Heart left ventricle (tissue), 16 donors: ENCODE data around the gene SYCE1. TPM values are rescaled to one million over a fixed set of nuclear protein-coding genes. Genes with fewer than 3 reads are reported as not detected.
"Not testable (repeated sequence)": the region's sequence is repeated elsewhere in the genome, so short reads cannot be mapped to it uniquely, and the experiment has no call there.

Experiments
- ATAC-seq, 4 donors: fragments of 200-7000 bp; cut with Tn5 transposase; one replicate each; pipeline ENCODE4 v1.9.1; 2020 to 2022; ENCODE audit warnings: moderate library complexity in 4 of 4, mild to moderate bottlenecking in 3 of 4, moderate number of reproducible peaks in 1 of 4
- DNase-seq, 5 donors: peaks; one replicate each; pipeline ENCODE4 v3.0.0-alpha.2; 2020
- H3K27ac ChIP-seq, 12 donors: fragments of 200-600 bp; sonication (generic) in 4 of 12; one replicate each; pipeline versions ENCODE4 v1.5.0 to v1.8.0; 2016 to 2022; ENCODE audit warnings: mild to moderate bottlenecking in 2 of 12
- H3K27me3 ChIP-seq, 9 donors: fragments of 200-600 bp; sonication (generic) in 2 of 9; one replicate each; pipeline versions ENCODE4 v1.5.1 to v1.8.0; 2016 to 2022; ENCODE audit warnings: mild to moderate bottlenecking in 3 of 9
- H3K36me3 ChIP-seq, 9 donors: fragments of 200-600 bp; sonication (generic) in 2 of 9; one replicate each; pipeline versions ENCODE4 v1.5.0 to v1.8.0; 2018 to 2022; ENCODE audit warnings: mild to moderate bottlenecking in 2 of 9
- H3K4me1 ChIP-seq, 12 donors: fragments of 200-600 bp; sonication (generic) in 4 of 12; one replicate each; pipeline versions ENCODE4 v1.5.0 to v1.8.0; 2016 to 2022; ENCODE audit warnings: mild to moderate bottlenecking in 3 of 12
- H3K4me3 ChIP-seq, 12 donors: fragments of 200-600 bp; sonication (generic) in 4 of 12; one replicate each; pipeline versions ENCODE4 v1.5.0 to v1.8.0; 2017 to 2022; ENCODE audit warnings: mild to moderate bottlenecking in 9 of 12, moderate library complexity in 4 of 12
- H3K9me3 ChIP-seq, 12 donors: fragments of 200-600 bp; sonication (generic) in 4 of 12; one replicate each; pipeline versions ENCODE4 v1.5.0 to v1.8.0; 2016 to 2022; ENCODE audit warnings: mild to moderate bottlenecking in 1 of 12
- CTCF ChIP-seq, 12 donors: fragments of 200-600 bp; sonication (generic) in 4 of 12; IDR thresholded peaks; one replicate each; pipeline versions ENCODE4 v1.5.0 to v1.8.0; 2018 to 2022; ENCODE audit warnings: antibody characterized with exemption in 12 of 12, mild to moderate bottlenecking in 5 of 12
- POLR2A ChIP-seq, 2 donors: fragments of 450-650 bp; IDR thresholded peaks; one replicate each; pipeline ENCODE4 v1.6.1; 2017; ENCODE audit warnings: antibody characterized with exemption in 2 of 2, mild to moderate bottlenecking in 2 of 2, moderate library complexity in 2 of 2
- WGBS, 4 donors: extraction: QIAGEN DNeasy Blood & Tissue Kit in 2 of 4; methylation state at CpG; one replicate each; pipeline versions ENCODE4 v1.1.5 to v1.1.7; 2013 to 2018; 5-methylcytosine and 5-hydroxymethylcytosine counted together
- intact Hi-C, 10 donors: fragments of 100-400 bp; cut with DNase I; formaldehyde crosslinking; loops; one replicate each; pipeline versions ENCODE4 v1.11.1 to v1.14.2; 2022
- polyA plus RNA-seq, 2 donors: library from polyadenylated mRNA; stranded (reverse); fragments of 200-250 nt; gene quantifications; one replicate each; pipeline ENCODE4 v1.2.3, GENCODE V29; 2013
- total RNA-seq, 9 donors: library from RNA; depleted of rRNA in 2 of 9; stranded (reverse); fragments of >200 nt in 2 of 9; fragmentation: NEBNext Ultra II Directional in 3 of 9; extraction: Animal tissue kit (Norgen Biotek cat#: 25700) in 3 of 9; gene quantifications; one replicate each; pipeline versions ENCODE4 v1.1.0 to v1.2.4, GENCODE V29; 2016 to 2023
- donor health status: ischemic (EF 13 %, LVEDD 7.1; RV severe dilation, severe dysfunction).
- donor health status: healthy with polysubstance abuse.
- donor health status: DM: no; HTN: yes; CAD: no.
- donor health status: DM: no; HTN: no; CAD: no.
- donor health status: ischemic (EF 25% LVEDD 6.9; RV normal size, moderate dysfunction).
- donor health status: ischemic (EF 25% LVEDD 5.7; RV mildly dilated, moderate dysfunction).
- donor health status: healthy.
- donor health status: DM: yes; HTN: yes; CAD: no.
- donor health status: ischemic (EF 35%, LVEDD 5.7; RV mildly dilated, moderate dysfunction).
- donor health status: nonischemic (EF 11% LVEDD 7.7; RV severe dilation, severe dysfunction).
- donor health status: DM: yes; HTN: yes; CAD: no.
- donor health status: PGD.
- donor health status: ischemic (EF 29% LVEDD 5.4; RV normal size, mild dysfunction).
- donor health status: nonischemic (EF 23%, LVEDD 6.1; RV moderate dilation, normal function).

The SYCE1 gene
- total and polyA plus RNA-seq, 11 donors = 0.23 to 0.39 (median 0.35) TPM; not detected in 7

DNA sequence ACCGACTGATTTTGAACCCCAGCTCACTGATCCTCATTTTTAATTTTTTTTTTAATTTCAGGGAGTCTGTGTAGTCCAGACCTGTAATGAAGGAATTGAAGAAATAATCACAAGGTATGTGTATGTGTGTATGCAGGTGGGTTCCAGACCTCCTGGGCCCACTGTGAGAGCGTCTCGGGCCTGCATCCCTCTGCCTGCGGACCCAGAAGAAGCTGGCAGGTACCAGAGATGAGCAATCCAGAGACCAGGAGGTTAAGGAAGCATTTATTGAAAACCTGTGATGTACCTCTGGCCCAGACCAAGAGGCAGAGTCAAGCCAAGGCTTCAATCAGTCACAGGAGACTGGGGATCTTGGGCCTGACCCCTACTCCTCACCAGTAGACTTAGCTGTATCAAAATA, 10.8 kb downstream of the SYCE1 start:
- H3K4me3 ChIP-seq = no peak overlapping the region
- H3K4me1 ChIP-seq = no peaks in the 10 kb centered on the region
- H3K36me3 ChIP-seq = no peaks in the 10 kb centered on the region
- TF ChIP-seq CTCF (IDR thresholded peaks at IDR 0.05) (no peak), POLR2A (IDR thresholded peaks at IDR 0.05) (no peak)
- H3K9me3 ChIP-seq = peaks cover 0 to under 1% (median 0%) of the 10 kb centered on the region in 12 donors
- WGBS, 4 donors = 80 to 84% (median 82%) methylated on average over 4 of the region's 4 CpGs
- H3K27me3 ChIP-seq = peaks cover 0 to 28% (median 4%) of the 10 kb centered on the region in 9 donors
- no peak overlapping the region for H3K27ac ChIP-seq
- no peak for ATAC-seq
- no peak for DNase-seq
- intact Hi-C loops = no loop called here

DNA sequence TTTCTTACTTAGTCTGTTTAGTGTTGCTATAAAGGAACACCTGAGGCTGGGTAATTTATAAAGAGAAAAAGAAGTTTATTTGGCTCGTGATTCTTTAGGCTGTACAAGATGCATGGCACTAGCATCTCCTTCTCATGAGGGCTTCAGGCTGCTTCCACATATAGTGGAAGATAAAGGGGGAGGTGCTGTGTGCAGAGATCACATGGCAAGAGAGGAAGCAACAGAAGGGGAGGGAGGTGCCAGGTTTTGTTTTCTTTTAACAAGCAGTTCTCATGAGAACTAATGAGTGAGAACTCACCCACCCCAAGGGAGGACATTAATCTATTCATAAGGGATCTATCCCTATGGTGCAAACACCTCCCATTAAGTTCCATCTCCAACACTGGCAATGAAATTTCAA, 20.9 kb downstream of the SYCE1 start:
- DNase-seq (no peak), ATAC-seq (no peak)
- TF ChIP-seq CTCF (IDR thresholded peaks at IDR 0.05) (no peak), POLR2A (IDR thresholded peaks at IDR 0.05) (no peak)
- Histone ChIP-seq H3K4me1 (no peaks in the 10 kb centered on the region), H3K27me3 (peaks cover 0 to 21% (median 0%) of the 10 kb centered on the region in 9 donors), H3K36me3 (no peaks in the 10 kb centered on the region), H3K4me3 (no peak overlapping the region), H3K27ac (no peak overlapping the region), H3K9me3 (peaks cover 0 to 26% (median 9%) of the 10 kb centered on the region in 12 donors)
- WGBS, 4 donors = 56 to 72% (median 59%) methylated on average over 1 of the region's 1 CpG
- intact Hi-C loops = no loop called here

- H3K9me3 ChIP-seq, intact Hi-C loops, ATAC-seq, DNase-seq, H3K27ac ChIP-seq, H3K4me3 ChIP-seq, H3K36me3 ChIP-seq, H3K4me1 ChIP-seq: not testable (repeated sequence)
- WGBS, 4 donors = 27 to 53% (median 40%) methylated on average over 6 of the region's 6 CpGs
- H3K27me3 ChIP-seq = peaks cover 0 to 16% (median 0%) of the 10 kb centered on the region in 9 donors
These were observed 23.9 kb downstream of the SYCE1 start for GRCh38 chr10:133541441-133541975.

DNA sequence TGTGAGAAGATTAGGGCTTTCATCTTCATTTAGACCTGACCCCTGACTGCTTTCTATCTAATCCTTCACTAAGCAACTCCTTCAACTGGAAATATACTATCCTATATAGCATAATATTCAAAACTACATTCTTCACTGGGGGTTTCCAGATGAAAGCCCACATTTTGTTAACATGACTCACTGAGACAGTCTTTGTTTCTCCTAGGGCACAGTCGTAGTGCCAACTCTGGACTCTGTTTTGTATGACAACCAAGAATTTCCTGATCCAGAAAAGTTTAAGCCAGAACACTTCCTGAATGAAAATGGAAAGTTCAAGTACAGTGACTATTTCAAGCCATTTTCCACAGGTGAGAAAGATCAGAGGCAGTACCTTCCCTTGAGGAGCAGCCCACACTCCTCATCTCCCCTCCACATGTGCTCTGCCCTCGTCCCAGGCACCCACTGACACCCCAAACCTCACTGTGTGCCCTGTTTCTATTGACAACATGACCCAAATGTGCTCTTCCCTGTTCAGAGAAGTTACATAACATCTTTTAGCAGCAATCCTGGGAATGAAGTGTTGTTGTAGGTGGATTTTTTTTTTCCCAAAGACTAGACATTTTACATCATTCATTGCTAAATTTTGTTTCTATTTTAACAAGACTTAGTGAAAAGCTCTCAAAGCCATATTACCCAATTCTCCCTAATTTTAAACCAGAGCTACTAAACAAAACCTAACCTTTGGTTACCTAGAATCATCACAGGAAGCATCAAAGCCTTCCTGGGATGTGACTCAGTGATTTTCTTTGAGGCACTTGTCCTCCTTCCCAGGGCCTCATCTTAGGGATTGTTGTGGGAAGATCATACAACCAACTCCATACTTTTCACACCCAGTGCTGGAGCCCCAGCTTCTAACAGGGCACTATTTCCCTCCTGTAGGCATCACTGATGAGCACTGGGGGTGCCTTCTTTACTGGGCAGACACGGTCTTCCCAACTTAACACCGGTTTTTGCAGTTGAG, 27.5 kb downstream of the SYCE1 start:
- H3K27me3 ChIP-seq = peaks cover 0 to 22% (median 0%) of the 10 kb centered on the region in 9 donors
- H3K9me3 ChIP-seq = no peaks in the 10 kb centered on the region
- 51 to 83% (median 71%) methylated on average over 4 of the region's 4 CpGs for WGBS, 4 donors
- intact Hi-C loops = no loop called here
- no peak for DNase-seq
- TF ChIP-seq CTCF (IDR thresholded peaks at IDR 0.05) (no peak), POLR2A (IDR thresholded peaks at IDR 0.05) (no peak)
- no peak overlapping the region for H3K27ac ChIP-seq
- no peaks in the 10 kb centered on the region for H3K4me1 ChIP-seq
- H3K4me3 ChIP-seq = no peak overlapping the region
- ATAC-seq = no peak
- H3K36me3 ChIP-seq = no peaks in the 10 kb centered on the region
